Measurements from ENCODE around the gene ZBTB2.

DNA sequence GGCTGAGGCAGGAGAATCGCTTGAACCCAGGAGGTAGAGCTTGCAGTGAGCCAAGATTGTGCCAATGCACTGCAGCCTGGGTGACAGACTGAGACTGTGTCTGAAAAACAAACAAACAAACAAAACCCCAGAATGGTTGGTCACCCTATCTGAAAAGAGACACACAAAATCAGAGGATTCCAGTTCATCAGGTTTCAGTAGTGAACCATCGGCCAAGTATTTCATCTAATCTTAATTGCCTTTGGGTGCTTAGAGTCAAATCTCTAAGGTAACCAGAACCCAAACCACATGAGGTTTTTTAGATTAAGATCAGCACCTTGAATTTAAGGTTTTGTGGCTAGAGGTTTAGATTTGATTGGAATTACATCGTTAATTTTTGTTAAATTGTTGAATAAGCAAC is 8.3 kb upstream of the ZBTB2 start:
- TF ChIP-seq, protein P1, sequence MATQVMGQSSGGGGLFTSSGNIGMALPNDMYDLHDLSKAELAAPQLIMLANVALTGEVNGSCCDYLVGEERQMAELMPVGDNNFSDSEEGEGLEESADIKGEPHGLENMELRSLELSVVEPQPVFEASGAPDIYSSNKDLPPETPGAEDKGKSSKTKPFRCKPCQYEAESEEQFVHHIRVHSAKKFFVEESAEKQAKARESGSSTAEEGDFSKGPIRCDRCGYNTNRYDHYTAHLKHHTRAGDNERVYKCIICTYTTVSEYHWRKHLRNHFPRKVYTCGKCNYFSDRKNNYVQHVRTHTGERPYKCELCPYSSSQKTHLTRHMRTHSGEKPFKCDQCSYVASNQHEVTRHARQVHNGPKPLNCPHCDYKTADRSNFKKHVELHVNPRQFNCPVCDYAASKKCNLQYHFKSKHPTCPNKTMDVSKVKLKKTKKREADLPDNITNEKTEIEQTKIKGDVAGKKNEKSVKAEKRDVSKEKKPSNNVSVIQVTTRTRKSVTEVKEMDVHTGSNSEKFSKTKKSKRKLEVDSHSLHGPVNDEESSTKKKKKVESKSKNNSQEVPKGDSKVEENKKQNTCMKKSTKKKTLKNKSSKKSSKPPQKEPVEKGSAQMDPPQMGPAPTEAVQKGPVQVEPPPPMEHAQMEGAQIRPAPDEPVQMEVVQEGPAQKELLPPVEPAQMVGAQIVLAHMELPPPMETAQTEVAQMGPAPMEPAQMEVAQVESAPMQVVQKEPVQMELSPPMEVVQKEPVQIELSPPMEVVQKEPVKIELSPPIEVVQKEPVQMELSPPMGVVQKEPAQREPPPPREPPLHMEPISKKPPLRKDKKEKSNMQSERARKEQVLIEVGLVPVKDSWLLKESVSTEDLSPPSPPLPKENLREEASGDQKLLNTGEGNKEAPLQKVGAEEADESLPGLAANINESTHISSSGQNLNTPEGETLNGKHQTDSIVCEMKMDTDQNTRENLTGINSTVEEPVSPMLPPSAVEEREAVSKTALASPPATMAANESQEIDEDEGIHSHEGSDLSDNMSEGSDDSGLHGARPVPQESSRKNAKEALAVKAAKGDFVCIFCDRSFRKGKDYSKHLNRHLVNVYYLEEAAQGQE (IDR thresholded peaks at IDR 0.05; ENCODE audit: insufficient read depth in 1 of 2, low read depth in 2 of 2, low read length in 1 of 2): no peak
- TF ChIP-seq, protein P2, sequence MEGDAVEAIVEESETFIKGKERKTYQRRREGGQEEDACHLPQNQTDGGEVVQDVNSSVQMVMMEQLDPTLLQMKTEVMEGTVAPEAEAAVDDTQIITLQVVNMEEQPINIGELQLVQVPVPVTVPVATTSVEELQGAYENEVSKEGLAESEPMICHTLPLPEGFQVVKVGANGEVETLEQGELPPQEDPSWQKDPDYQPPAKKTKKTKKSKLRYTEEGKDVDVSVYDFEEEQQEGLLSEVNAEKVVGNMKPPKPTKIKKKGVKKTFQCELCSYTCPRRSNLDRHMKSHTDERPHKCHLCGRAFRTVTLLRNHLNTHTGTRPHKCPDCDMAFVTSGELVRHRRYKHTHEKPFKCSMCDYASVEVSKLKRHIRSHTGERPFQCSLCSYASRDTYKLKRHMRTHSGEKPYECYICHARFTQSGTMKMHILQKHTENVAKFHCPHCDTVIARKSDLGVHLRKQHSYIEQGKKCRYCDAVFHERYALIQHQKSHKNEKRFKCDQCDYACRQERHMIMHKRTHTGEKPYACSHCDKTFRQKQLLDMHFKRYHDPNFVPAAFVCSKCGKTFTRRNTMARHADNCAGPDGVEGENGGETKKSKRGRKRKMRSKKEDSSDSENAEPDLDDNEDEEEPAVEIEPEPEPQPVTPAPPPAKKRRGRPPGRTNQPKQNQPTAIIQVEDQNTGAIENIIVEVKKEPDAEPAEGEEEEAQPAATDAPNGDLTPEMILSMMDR (IDR thresholded peaks at IDR 0.05): no peak
- TF ChIP-seq POLR2AphosphoS5 (IDR thresholded peaks at IDR 0.05; ENCODE audit: low read depth, low read length) (no peak), SIN3A (IDR thresholded peaks at IDR 0.05; ENCODE audit: borderline replicate concordance, insufficient read depth, low read depth, low read length) (no peak), TCF7L2 (IDR thresholded peaks at IDR 0.05; ENCODE audit: low read depth, low read length) (no peak)
